GM19043 (cell line): Measurements from ENCODE around the gene KLF3.

ENCODE experiments used
- ATAC-seq: cut with Tn5 transposase; IDR thresholded peaks from one replicate; pipeline ENCODE4 v1.9.1; 2021; ENCODE audit warnings: low read depth; ENCODE audit not compliant: unreplicated experiment

KLF3 gene

DNA sequence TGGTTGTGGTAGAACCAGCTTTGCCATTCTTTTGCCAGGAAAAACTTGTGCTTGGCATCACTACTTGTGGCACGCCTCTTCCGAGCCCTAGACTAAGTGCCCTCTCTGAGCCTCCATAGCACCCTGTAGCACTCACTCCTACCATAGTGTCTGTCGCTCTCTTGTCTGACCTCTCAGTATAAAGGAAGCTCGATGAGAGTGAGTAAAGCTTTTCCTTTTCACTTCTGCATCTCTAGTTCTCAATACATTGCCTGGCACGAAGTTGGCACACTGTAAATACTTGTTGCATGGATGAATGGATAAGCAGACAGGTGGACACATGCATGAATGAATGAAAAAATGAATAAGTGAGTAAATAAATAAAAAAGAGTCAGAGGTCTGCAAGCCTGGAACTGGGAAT lies 70.4 kb downstream of the KLF3 start:
- no peak for ATAC-seq

DNA sequence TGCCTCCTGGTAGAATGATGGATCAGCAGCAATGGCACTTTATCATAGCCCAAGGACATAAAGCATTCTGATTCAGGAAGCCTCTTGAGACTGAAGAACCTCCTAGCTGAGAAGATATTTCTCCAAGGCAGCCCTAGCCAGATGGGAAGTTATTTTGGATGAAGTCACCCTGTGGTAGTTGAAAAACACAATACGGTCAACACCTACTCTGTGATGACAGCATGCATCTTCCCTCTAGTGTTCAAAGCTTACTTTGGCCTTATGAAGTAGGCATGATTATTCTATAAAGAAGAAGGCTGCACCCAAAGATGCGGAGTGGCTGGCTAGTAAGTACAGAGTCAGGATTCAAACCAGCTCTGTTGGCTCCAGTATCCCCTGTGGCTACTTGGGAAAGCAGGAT lies 70.9 kb downstream of the KLF3 start:
- no peak for ATAC-seq

DNA sequence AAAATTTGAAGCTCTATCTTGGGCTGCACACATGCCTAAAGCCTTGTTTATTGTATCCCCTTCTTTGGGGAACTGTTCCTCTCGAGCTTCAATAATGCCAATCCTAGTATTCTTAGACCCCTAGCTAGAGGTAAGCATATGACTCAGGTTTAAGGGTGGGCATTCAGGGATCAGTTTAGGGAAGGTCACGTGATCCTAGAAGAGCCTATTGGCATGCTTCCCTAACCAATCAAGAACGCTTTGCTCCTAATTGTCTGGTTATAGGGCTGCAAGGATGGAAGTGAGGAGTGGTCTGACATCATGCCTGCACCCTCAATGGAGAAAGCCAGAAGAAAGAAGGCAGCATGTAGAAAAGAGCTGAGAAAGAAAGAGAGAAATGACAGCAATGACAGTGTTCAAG lies 71.9 kb downstream of the KLF3 start:
- no peak for ATAC-seq

DNA sequence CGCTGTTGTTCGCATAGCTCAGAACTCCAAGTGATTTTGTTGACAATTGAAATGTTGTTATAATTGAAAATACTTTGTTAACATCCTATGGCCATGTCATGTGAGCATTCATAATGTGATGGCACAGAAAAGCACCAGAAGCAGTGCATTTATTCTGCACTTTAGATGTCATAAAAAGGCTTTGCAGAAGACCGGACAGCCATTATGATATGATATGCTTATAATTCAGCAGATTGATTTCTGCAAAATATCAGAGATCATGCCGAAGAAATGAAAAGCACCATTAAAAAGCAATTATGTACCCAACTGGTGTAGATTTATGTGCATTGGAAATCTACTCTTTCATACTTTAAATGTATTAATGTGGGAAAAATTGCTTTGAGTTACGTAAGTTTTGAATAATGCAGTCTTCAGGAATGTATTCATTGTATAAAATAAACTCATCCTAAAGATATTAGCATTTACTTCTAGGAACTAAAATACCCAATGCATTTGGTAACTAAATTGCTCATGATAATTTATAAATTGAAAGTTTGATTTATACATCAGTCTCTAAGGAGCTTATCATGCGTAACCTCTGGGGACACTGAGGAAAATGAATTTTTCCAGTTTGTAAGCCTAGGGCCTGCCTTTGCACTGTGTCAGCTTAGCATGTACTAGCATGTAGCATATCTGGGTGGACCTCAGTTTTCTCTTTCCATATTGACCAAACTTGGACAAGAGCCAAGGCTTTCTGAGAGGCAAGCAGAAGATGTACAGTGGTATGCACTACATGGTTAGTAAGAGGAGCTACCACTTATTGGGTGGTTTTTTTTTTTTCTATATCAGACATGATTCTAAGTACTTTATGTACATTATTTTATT lies 75.2 kb downstream of the KLF3 start:
- no peak for ATAC-seq

DNA sequence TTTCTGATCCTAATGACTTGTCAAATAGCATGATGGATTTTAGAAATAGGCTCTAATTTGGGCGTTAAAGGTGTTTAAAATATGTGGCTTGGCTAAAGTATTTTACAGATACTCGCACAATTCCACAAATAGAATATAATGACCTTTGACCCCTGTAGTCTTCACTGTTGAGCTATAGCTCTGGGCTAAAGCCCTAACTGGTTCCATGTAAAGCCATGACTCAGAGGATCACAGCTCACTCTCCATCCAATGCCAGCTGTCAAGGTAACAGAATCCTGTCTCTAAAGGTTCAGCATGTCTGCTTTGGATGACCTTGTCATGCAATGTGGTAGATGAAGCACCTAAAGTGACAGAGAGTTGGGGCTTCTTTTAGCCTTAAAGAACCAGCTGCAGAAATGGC lies 76.3 kb downstream of the KLF3 start:
- no peak for ATAC-seq

DNA sequence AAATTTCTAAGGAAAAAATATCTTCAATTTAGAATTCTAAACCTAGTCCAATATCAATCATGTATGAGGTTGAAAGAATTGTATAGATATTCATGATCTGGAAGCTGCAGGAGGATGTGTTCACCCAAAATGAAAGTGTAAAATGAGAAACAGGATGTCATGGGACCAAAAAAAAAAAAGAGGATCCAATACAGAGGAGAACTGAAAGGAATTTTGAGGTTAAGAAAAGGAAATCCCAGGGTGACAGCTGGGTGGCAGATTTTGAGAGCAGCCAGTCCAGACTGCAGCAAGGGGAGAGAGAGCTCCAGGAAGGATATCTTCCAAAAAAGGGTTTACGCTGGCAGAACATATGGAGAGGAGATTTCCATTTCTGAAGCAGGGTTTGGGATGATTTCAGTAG lies 79.9 kb downstream of the KLF3 start:
- no peak for ATAC-seq

DNA sequence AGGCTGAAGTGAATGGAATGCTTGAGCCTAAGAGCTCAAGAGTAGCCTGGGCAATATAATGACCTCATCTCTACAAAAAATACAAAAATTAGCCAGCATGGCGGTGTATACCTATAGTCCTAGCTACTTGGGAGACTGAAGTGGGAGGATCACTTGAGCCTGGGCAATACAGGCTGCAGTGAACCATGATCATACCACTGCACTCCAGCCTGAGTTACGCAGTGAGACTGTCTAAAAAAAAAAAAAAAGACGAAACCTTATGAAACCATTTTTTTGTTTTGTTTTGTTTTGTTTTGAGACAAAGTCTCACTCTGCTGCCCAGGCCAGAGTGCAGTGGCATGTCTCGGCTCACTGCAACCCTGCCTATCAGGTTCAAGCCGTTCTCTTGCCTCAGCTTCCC lies 81.9 kb downstream of the KLF3 start:
- no peak for ATAC-seq

DNA sequence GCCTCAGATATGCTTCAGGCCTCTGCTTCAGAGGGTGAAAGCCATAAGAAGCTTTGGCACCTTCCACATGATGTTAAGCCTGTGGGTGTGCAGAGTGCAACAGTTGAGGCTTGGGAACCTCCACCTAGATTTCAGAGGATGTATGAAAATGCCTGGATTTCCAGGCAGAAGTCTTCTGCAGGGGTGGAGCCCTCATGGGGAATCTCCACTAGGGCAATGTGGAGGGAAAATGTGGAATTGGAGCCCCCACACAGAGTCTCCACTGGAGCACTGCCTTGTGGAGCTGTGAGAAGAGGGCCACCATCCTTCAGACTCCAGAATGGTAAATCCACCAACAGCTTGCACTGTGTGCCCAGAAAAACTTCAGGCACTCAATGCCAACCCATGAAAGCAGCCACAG lies 83.6 kb downstream of the KLF3 start:
- no peak for ATAC-seq

DNA sequence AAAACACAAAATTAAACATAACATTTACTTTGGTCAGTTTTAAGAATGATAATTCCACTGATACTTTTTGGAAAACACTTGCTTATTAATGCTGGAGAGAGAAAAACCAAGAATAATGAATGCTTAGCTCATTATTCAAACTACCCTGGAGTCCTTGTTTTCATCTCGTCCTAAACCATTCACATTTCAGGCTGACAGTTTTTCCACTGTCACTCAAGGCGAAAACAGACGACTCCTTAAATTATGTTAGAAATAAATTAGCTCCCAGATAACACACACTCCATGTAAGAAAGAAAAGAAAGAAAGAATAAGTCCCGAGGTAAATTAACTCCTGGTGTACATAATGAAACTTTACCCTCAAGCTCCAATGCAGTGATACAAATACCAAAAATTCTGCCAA lies 85.3 kb downstream of the KLF3 start:
- ATAC-seq = no peak
